NT2/D1 (cell line): ENCODE data around the gene SMAD5.

Experiments
- DNase-seq: peaks from one replicate; pipeline ENCODE4 v3.0.0-alpha.2; 2011; ENCODE audit warnings: low read depth, low spot score
- H3K27me3 ChIP-seq: 2 replicates; pipeline ENCODE4 v1.6.0; 2011; ENCODE audit warnings: mild to moderate bottlenecking; ENCODE audit not compliant: insufficient read length, insufficient read depth
- H3K36me3 ChIP-seq: 2 replicates; pipeline ENCODE4 v1.6.1; 2011; ENCODE audit warnings: mild to moderate bottlenecking, low read length, mixed read lengths; ENCODE audit not compliant: insufficient read depth, insufficient read length
- H3K4me1 ChIP-seq: 2 replicates; pipeline ENCODE4 v1.5.1; 2011; ENCODE audit not compliant: insufficient read depth, insufficient read length
- H3K4me3 ChIP-seq: 2 replicates; pipeline ENCODE4 v1.5.1; 2011; ENCODE audit warnings: low read depth; ENCODE audit not compliant: insufficient read length
- H3K9ac ChIP-seq: 2 replicates; pipeline ENCODE4 v1.6.0; 2011; ENCODE audit warnings: low read depth; ENCODE audit not compliant: insufficient read length
- H3K9me3 ChIP-seq: 2 replicates; pipeline ENCODE4 v1.5.1; 2011; ENCODE audit warnings: mild to moderate bottlenecking, low read length; ENCODE audit not compliant: insufficient read depth
- SUZ12 ChIP-seq: IDR thresholded peaks from 2 replicates; pipeline ENCODE4 v1.6.1; 2011; ENCODE audit not compliant: insufficient read length, insufficient read depth; ENCODE audit errors: extremely low read depth
- YY1 ChIP-seq: IDR thresholded peaks from 2 replicates; pipeline ENCODE4 v1.6.1; 2011; ENCODE audit not compliant: insufficient read length, insufficient read depth
- ZNF274 ChIP-seq: IDR thresholded peaks from 2 replicates; pipeline ENCODE4 v1.6.1; 2011; ENCODE audit warnings: mild to moderate bottlenecking, low read depth, low read length

The SMAD5 gene

GRCh38 chr5:136225796-136226195 is 93.2 kb downstream of the SMAD5 start:
- DNase-seq, result no peak
- Histone ChIP-seq H3K27me3 (no peaks in the 10 kb centered on the region), H3K9ac (no peak overlapping the region), H3K4me3 (no peak overlapping the region), H3K36me3 (no peaks in the 10 kb centered on the region), H3K9me3 (peaks cover 8% of the 10 kb centered on the region), H3K4me1 (no peaks in the 10 kb centered on the region)
- TF ChIP-seq ZNF274, result no peak
- TF ChIP-seq YY1, result no peak
- TF ChIP-seq SUZ12, result no peak

GRCh38 chr5:136226401-136226800 is 93.8 kb downstream of the SMAD5 start:
- DNase-seq, result no peak
- peaks cover 2% of the 10 kb centered on the region for H3K9me3 ChIP-seq
- H3K4me1 ChIP-seq, result no peaks in the 10 kb centered on the region
- no peak overlapping the region for H3K9ac ChIP-seq
- H3K36me3 ChIP-seq, result no peaks in the 10 kb centered on the region
- no peaks in the 10 kb centered on the region for H3K27me3 ChIP-seq
- no peak for TF ChIP-seq YY1
- no peak for TF ChIP-seq ZNF274
- no peak overlapping the region for H3K4me3 ChIP-seq

GRCh38 chr5:136228136-136228757 is 95.6 kb downstream of the SMAD5 start:
- Histone ChIP-seq H3K9ac (no peak overlapping the region), H3K27me3 (no peaks in the 10 kb centered on the region)

GRCh38 chr5:136230176-136230575 is 97.5 kb downstream of the SMAD5 start:
- no peaks in the 10 kb centered on the region for H3K4me1 ChIP-seq
- no peak overlapping the region for H3K4me3 ChIP-seq
- DNase-seq, result peak; percentile 16

More at GRCh38 chr5:136228136-136228757, 95.6 kb downstream of the SMAD5 start:
- no peaks in the 10 kb centered on the region for H3K9me3 ChIP-seq
- no peaks in the 10 kb centered on the region for H3K4me1 ChIP-seq
- no peak overlapping the region for H3K4me3 ChIP-seq
- no peaks in the 10 kb centered on the region for H3K36me3 ChIP-seq
- no peak for TF ChIP-seq ZNF274
- TF ChIP-seq YY1, result no peak
- no peak for TF ChIP-seq SUZ12
- DNase-seq, result no peak

GRCh38 chr5:136232316-136232715 is 99.7 kb downstream of the SMAD5 start:
- DNase-seq, result no peak
- H3K36me3 ChIP-seq, result no peaks in the 10 kb centered on the region
- H3K4me1 ChIP-seq, result no peaks in the 10 kb centered on the region
- no peak for TF ChIP-seq SUZ12
- TF ChIP-seq ZNF274, result no peak
- TF ChIP-seq YY1, result no peak
- H3K9me3 ChIP-seq, result no peaks in the 10 kb centered on the region
- no peak overlapping the region for H3K9ac ChIP-seq
- H3K27me3 ChIP-seq, result no peaks in the 10 kb centered on the region
- no peak overlapping the region for H3K4me3 ChIP-seq

More at GRCh38 chr5:136230176-136230575, 97.5 kb downstream of the SMAD5 start:
- no peaks in the 10 kb centered on the region for H3K36me3 ChIP-seq
- H3K9ac ChIP-seq, result no peak overlapping the region
- TF ChIP-seq SUZ12 (no peak), YY1 (no peak), ZNF274 (no peak)
- H3K9me3 ChIP-seq, result no peaks in the 10 kb centered on the region
- H3K27me3 ChIP-seq, result no peaks in the 10 kb centered on the region
